T follicular helper cell (primary cell): Measurements from ENCODE around the gene ANKRD13A.
"Not testable (repeated sequence)": the region's sequence is repeated elsewhere in the genome, so short reads cannot be mapped to it uniquely, and the experiment has no call there.

Source experiments
- DNase-seq: peaks from one replicate; pipeline ENCODE4 v3.0.0-alpha.2; 2020; ENCODE audit warnings: low read depth

ANKRD13A gene

DNA sequence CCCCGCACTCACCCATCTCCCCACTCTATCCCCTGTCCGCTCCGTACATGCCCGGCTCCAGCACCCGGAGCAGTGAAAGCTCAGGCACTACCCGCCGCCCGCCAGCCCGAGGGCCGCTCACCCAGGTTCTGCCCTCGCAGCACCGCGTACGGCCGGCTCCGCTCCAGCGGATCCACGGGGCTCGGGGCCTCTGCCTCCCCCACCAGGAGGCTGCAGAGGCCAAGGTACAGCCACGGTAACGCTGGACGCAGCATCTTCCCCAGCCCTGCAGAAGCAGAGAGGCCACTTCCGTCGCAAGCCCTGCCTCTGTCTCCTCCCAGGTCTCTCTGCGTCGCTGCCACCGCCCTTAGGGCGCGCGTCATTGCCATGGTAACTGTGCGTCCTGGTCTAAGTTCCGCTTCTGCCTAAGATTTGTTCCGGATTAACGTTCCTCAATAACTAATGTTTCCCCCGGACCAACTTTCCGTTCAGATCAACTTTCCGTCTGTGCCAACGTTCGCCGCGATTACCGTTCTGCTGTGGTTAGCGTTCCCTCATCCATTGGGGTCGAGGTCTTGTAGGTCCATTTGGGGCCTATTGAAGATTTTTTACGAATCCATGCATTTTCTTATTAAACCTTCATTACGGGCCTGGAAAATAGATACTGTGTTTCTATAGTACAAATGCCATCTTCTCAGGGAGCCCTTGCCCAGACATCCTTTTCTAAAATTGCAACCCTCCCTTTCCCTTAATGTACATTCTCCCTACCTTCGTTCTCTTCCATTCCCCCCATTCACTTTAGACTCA lies 49.2 kb downstream of the ANKRD13A start, which contains the start of gene C12orf76:
C12orf76 (minus strand) TSS at position 281 of the 786 bp plus-strand sequence; CDS start at position 254, 27 bp downstream.
- peak; percentile 86 for DNase-seq

DNA sequence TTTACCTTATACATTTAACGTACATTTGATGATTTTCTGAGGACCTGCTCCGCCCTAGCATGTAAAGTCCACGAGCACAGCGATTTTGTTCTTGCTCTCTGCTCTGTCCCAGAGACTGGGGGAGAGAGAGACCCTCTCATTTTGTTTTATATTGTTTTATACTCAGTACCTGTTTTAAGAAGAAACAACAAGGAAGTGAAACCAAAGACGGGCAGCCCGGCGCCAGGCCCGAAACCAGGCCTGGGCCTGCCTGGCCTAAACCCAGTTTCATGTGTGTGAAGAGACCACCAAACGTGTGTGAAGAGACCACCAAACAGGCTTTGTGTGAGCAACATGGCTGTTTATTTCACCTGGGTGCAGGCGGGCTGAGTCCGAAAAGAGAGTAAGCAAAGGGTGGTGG lies 49.8 kb downstream of the ANKRD13A start:
- not testable (repeated sequence) for DNase-seq

DNA sequence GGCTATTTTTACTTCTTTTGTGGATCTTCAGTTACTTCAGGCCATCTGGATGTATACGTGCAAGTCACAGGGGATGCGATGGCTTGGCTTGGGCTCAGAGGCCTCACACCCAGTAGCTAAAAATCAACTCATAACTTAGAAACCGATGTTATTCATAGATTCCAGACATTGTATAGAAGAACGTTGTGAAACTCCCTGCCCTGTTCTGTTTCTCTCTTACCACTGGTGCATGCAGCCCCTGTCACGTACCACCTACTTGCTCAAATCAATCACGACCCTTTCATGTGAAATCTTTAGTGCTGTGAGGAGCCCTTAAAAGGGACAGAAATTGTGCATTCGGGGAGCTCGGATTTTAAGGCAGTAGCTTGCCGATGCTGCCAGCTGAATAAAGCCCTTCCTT lies 50.4 kb downstream of the ANKRD13A start:
- not testable (repeated sequence) for DNase-seq

DNA sequence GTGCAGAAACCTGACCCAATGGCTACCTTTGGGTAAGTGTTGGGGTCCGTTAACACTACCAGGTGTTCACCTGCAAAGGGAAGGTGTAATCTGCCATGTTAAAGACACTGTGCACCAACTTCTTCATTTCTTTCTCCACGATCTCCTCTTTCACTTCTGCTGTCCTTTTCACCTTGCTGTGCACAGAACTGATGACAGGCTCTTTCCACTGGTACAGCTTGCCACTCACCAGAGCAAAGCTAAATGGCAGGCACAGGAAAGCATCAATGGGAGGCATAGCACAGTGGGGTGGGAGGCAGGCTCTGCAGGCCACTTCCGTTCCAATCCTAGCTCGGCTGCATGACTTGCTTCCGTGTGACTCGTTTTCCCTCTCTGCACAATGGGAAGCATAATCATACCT lies 51.7 kb downstream of the ANKRD13A start:
- no peak for DNase-seq

DNA sequence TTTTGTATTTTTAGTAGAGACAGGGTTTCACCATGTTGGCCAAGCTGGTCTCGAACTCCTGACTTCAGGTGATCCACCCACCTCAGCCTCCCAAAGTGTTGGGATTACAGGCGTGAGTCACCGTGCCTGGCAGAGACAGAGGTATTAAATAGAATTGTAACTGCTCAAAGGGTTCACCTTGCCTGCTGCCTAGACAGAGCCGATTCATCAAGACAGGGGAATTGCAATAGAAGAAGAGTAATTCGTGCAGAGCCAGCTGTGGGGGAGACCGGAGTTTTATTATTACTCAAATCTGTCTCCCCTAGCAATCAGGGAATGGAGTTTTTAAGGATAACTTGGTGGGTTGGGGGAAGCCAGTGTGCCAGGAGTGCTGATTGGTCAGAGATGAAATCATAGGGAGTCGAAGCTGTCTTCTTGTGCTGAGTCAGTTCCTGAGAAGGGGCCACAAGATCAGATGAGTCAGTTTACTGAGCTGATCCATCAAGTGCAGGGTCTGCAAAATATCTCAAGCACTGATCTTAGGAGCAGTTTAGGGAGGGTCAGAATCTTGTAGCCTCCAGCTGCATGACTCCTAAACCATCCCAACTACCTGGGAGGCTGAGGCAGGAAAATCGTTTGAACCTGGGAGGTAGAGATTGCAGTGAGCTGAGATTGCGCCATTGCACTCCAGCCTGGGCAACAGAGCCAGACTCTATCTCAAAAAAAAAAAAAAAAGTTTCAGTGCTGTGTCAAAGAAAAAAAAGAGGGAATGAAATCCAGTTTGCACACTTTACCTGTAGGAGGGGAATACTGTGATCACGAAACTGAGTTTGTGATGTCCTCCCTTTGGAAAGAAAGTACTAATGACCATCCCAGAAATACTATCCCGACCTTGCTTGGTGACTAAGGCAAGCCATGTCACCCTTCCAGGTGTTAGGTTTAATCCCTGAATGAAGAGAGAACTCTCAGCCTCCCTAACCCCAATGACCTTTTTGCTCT lies 56.4 kb downstream of the ANKRD13A start:
- DNase-seq = not testable (repeated sequence)

DNA sequence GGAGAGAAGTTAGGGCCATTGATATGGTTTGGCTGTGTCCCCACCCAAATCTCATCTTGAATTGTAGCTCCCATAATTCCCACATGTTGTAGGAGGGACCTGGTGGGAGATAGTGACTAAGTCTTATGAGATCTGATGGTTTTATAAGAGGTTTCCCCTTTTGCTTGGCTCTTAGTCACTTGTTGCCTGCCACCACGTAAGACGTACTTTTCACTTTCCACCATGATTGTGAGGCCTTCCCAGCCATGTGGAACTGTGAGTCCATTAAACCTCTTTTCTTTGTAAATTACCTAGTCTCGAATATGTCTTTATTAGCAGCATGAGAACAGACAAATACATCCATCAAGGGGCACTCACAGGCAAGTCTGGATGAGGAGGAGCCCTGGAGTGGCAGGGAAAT lies 57.4 kb downstream of the ANKRD13A start:
- DNase-seq = not testable (repeated sequence)

DNA sequence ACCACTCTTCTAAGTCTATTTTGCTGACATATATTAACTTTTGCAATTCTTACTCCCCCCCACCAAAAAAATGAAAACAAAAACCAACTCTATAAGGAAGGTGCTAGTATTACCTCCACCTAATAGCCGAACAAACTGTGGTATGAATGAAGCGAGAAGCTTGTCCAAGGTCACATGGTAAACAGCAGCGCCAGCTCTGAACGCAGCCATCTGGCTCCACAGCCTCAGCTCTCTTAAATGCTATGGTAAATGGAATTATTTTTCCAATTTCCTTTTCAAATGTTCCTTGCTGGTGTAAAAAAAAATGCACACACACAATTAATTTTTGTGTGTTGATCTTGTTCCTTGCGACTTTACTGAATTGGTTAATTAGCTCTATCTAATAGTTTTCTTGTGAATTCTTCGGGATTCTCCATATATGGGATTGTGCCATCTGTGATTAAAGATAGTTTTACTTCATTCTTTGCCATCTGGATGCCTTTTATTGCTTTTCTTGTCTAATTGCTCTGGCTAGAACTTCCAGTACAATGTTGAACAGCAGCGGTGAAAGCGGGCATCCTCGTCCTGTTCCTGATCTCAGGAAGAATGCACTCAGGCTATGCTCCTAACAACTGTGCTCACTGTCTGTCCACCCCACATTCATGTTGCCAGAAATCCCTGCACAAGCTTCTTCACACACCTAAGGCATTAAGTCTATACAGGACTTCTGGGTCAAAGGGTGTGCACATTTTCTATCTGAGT lies 59.8 kb downstream of the ANKRD13A start:
- DNase-seq = no peak

DNA sequence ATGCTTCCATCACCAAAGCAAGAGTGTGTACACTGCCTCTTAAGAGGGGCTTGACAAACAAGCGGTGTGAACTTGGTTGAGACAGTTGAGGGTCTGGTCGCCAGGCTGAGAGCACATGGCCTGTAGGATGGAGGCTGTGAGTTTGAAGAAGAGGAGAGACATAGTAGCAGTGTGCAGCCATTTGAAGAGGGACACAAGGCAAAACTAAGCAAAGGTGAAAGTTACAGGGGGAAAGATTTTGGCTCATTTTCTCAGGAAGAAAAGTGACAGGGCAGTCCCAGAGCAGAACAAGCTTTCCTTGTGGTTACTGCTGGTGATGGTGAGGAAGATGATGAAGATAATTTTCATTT lies 60.4 kb downstream of the ANKRD13A start:
- DNase-seq = no peak

DNA sequence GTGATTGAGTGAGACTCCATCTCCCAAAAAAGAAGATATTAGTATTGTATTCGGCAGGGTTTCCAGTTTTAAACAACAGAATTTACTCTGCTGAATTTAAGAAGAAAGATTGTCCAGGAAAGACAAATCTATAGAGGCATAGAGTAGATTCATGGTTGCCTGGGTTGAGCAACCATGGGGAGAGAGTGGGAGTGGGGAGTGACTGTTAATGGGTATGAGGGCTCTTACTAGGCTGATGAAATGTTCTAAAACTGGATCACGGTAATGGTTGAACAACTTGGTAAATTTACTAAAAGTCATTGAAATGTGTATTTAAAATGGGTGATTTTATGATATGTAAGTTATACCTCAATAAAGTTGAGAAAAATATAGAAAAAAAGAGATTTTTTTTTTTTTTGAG lies 63.0 kb downstream of the ANKRD13A start:
- no peak for DNase-seq

DNA sequence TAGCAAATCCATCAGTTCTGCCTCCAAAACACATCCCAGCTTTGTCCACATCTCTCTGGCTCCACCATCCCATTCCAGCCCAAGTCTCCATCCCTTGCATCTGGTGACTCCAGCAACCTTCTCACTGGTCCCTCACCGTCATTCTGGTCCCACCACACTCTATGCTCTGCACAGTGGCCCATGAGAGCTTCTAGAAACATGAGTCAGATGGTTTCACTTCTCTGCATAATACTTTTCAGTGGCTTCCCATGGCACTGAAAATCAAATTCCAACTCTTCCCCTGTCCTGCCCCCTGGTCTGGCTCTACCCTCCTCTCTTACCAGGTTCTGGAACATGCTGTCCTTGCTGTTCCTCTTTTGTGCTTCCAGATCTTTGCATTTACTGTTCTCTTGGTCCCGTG lies 66.3 kb downstream of the ANKRD13A start:
- no peak for DNase-seq

DNA sequence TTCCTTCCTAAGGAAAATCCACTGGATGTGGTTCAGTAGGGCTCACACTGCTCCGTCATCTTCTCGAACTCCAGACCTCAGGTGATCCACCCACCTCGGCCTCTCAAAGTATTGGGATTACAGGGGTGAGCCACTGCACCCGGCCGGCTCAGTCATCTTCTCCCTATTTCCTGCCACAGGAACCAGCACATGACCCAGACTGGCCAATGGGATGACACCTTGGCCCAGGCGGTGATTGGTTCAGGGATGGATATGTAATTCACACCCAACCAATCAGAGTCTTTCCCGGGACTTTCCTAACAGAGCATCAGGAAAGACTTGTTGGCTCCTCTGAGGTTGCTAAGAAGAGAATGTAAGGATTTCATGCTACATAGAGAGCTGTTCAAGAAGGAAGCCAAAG lies 68.3 kb downstream of the ANKRD13A start:
- DNase-seq = no peak

DNA sequence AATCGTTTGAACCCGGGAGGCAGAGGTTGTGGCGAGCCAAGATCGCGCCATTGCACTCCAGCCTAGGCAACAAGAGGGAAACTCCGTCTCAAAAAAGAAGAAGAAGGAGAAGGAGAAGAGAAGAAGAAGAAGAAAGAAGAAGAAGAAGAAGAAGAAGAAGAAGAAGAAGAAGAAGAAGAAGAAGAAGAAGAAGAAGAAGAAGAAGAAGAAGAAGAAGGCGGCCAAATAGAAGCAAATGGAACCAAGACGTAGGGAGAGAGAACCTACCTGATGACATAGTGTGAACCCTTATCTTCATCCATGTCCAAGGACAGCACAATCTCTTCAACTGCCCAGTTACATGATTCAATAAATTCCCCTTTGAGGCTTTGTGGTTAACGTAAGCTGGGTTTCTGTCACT lies 68.9 kb downstream of the ANKRD13A start:
- not testable (repeated sequence) for DNase-seq

DNA sequence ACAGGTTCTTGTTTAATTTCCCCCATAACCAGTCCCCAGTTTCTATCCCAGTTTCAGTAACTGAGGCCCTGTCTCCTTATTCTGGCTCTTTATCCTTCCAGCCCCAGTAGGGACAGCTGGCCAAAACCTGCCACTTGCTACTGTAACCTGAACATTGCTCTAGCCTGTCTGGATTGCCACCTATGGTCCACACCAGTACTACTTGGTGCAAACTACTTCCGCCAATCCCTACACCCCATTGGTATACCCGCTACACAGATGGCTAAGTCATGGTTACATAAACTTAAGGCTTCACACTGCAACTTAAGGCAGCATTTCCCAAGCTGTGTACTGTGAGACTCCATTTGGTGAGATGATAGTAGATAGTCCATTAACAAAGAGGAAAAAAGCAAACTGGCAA lies 69.4 kb downstream of the ANKRD13A start:
- no peak for DNase-seq

DNA sequence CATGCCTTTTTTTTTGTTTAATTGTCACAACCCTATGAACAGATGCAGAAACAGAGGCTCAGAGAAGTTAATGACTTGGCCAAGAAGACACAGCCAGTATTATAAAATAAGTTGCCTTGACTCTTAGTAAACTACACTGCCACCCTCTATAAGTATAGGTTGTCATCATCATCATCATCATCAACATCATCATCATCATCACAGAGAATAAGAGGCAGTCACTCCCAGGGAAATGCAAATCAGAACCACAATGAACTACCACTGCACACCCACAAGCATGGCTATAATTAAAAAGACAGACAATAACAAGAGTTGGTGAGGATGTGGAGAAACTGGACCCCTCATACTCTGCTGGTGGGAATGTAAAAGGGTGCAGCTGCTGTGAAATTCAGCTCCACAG lies 72.3 kb downstream of the ANKRD13A start:
- no peak for DNase-seq

DNA sequence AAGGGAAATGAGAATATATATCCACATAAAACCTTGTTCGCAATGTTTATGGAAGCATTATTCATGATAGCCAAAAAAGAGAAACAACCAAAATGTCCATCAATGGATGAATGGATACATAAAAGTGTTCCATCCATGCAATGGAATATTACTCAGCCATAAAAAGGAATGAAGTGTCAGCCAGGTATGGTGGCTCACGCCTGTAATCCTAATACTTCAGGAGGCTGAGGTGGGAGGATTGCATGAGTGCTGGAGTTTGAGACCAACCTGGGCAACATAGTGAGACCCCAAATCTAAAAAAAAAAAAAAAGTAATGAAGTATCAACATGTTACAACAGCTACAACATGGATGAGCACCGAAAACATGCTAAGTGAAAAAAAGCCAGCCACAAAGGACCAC lies 72.7 kb downstream of the ANKRD13A start:
- no peak for DNase-seq

DNA sequence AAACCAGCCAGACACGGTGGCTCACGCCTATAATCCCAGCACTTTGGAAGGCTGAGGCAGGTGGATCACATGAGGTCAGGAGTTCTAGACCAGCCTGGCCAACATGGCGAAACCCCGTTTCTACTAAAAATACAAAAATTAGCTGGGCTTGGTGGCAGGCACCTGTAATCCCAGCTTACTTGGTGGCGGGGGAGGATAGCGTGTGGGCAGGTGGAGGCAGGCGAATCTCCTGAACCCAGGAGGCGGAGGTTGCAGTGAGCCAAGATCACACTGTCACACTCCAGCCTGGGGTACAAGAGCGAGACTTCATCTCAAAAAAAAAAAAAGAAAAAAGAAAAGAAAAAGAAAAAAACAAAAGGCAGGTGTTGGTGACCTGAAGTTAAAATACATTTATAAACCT lies 73.4 kb downstream of the ANKRD13A start:
- not testable (repeated sequence) for DNase-seq

DNA sequence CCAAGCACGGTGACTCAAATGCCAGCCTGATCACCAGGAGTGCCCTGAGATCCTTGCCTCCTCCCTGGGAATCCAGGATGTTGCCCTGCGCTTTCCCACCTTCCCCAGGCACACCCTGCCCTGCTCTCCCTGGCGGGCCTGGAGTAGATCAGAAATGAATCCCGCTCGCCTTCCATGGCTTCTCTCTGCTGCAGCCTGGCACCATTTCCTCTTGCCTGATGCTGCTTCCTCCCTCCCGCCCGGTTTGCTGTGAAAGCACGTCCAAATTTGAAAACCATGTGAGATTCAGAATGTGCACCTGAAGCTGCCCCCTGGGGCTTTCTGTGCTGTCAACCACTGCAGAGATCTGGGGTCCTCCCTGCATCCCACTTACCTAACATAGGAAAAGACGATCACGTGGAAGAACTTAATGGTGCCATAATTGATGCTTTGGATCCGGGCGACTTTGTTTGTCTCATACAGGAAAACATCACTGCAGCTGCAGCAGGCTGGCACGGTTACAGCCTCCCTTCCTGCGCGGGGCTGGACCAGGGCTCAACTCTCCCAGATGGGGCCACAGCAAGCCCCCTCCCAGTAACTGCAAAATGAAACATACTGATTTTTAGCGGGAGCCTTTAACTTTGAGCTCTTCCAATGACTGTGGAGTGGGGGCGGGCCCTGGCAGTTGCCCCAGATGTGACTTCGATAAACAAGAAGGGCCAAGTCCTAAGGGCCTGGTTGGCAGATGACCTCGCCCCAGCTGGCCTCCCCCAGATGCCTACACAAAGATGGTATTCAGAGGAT lies 74.0 kb downstream of the ANKRD13A start:
- no peak for DNase-seq

DNA sequence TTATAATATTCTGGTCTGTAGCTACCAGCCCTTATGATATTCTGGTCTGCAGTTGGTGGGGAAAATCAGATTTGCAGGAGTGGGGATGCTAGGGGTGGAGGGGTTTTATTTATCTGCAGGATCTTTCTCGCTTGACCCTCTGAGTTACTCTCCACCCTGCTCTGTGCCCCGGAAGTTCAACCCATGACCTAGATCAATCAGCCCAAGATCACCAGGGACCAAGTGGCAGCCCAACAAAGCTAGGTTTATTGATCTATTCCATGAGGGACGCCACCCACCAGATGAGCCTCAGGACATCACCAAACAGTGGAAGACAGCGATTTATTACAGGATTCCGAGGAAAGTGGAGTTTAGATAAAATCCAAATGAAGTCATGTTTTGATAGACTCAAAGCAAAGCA lies 74.9 kb downstream of the ANKRD13A start:
- DNase-seq = no peak

DNA sequence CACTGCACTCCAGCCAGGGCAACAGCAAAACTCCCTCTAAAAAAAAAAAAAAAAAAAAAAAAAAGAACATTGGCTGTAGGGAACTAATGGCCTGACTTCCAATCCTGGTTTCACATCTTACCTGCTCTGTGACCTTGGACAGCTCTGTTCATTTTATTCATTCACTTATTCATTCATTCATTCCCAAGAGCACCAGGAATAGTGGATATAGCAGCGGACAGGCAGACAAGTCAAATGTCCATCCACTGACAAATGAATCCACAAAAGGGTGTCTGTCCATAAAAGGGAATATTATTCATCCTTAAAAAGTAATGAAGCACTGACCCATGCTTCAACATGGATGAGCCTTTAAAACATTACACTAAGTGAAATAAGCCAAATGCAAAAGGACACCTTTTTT lies 76.7 kb downstream of the ANKRD13A start:
- no peak for DNase-seq

DNA sequence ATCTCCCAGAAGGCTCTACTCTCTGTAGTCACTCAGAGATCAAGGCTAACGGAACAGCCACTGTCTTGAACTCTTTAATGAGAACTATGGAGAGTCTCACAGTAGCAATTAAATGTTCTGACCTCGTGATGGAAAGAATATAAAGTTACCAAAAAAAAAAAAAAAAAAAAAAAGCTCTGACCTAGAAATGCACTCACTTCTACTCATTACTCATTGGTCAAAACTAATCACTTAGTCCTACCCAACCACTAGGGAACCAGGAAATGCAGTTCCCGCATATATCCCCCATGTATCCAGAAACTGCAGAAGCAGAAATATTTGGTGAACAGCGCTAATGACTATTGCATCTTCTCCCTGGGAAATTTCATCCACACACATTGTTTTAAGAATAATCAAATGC lies 78.6 kb downstream of the ANKRD13A start:
- no peak for DNase-seq
